ENCODE results near the gene MRPL37. TPM values are rescaled to one million over a fixed set of nuclear protein-coding genes. Genes with fewer than 3 reads are reported as not detected.

Gene MRPL37
- total RNA-seq, 1 experiment from 2014 or later = 180 TPM

GRCh38 chr1:54252371-54252936, 52.5 kb downstream of the MRPL37 start:
- no peak overlapping the region for H3K4me3 ChIP-seq
- no peaks in the 10 kb centered on the region for H3K79me2 ChIP-seq (ENCODE audit: low read depth)
- no peak overlapping the region for H3K4me2 ChIP-seq
- CTCF ChIA-PET = no interaction called here
- H3K27me3 ChIP-seq (ENCODE audit: insufficient read depth, low read depth) = no peaks in the 10 kb centered on the region
- no peaks in the 10 kb centered on the region for H4K20me1 ChIP-seq (ENCODE audit: insufficient read depth)
- no peak overlapping the region for H2AFZ ChIP-seq
- POLR2A ChIA-PET (ENCODE audit: unreplicated experiment) = interaction anchor here (0.6 to 0.7 kb wide), 3 partner anchors 71 to 207 kb away, joined by 5 to 8 read pairs (median 5); partner anchors contain the start of gene SSBP3
- TF ChIP-seq EZH2 (IDR thresholded peaks at IDR 0.05; ENCODE audit: low read depth) = no peak
- no peak overlapping the region for H3K27ac ChIP-seq
- H3K9me3 ChIP-seq (ENCODE audit: insufficient read depth, low read depth) = no peaks in the 10 kb centered on the region
- H3K36me3 ChIP-seq (ENCODE audit: low read depth) = no peaks in the 10 kb centered on the region
- peaks cover 8% of the 10 kb centered on the region; the same call in 1 of the 2 replicates for H3F3A ChIP-seq (ENCODE audit: insufficient read depth, low read depth)
- BruUV-seq (replicated peaks) = no TSS peak
- H3K9me2 ChIP-seq (ENCODE audit: insufficient read depth) = no peaks in the 10 kb centered on the region
- no peak for DNase-seq
- peaks cover 31% of the 10 kb centered on the region for H3K4me1 ChIP-seq (replicated peaks; ENCODE audit: insufficient read depth)
- intact Hi-C loops (cut with micrococcal nuclease; ENCODE audit: unreplicated experiment) = no loop called here

- Histone ChIP-seq H2AFZ (no peak overlapping the region), H3K79me2 (ENCODE audit: low read depth) (no peaks in the 10 kb centered on the region), H3K27me3 (ENCODE audit: insufficient read depth, low read depth) (no peaks in the 10 kb centered on the region), H3K27ac (no peak overlapping the region), H3F3A (ENCODE audit: insufficient read depth, low read depth) (peaks cover 8% of the 10 kb centered on the region; the same call in 1 of the 2 replicates), H3K4me2 (peak overlapping the region; percentile 27), H3K4me1 (replicated peaks; ENCODE audit: insufficient read depth) (peaks cover 31% of the 10 kb centered on the region), H3K9me3 (ENCODE audit: insufficient read depth, low read depth) (no peaks in the 10 kb centered on the region), H4K20me1 (ENCODE audit: insufficient read depth) (no peaks in the 10 kb centered on the region), H3K9me2 (ENCODE audit: insufficient read depth) (no peaks in the 10 kb centered on the region), H3K4me3 (no peak overlapping the region), H3K36me3 (ENCODE audit: low read depth) (no peaks in the 10 kb centered on the region)
- TF ChIP-seq CTCF (conservative IDR thresholded peaks at IDR 0.05) (no peak), EZH2 (IDR thresholded peaks at IDR 0.05; ENCODE audit: low read depth) (no peak)
- CTCF ChIA-PET = interaction anchor here (0.8 kb wide), 1 partner anchor 547 kb away, joined by 3 read pairs; the partner anchor contains the start of gene TTC22
- peak; percentile 74 to 77 for DNase-seq
- no TSS peak for BruUV-seq (replicated peaks)
- POLR2A ChIA-PET (ENCODE audit: unreplicated experiment) = interaction anchor here (0.6 to 0.7 kb wide), 6 partner anchors 24 to 308 kb away, joined by 3 to 5 read pairs (median 5); partner anchors contain the start of genes IFT25 and LDLRAD1
- intact Hi-C loops (cut with micrococcal nuclease; ENCODE audit: unreplicated experiment) = loop anchor here (1.0 kb wide), 1 partner anchor 154 kb away; no protein-coding TSS in a partner anchor
Observed at GRCh38 chr1:54253480-54253879, 53.5 kb downstream of the MRPL37 start.

- CTCF ChIA-PET = interaction anchor here (0.6 kb wide), 1 partner anchor 59 kb away, joined by 5 read pairs; no protein-coding TSS in a partner anchor
- no TSS peak for BruUV-seq (replicated peaks)
- intact Hi-C loops (cut with micrococcal nuclease; ENCODE audit: unreplicated experiment) = no loop called here
Observed at GRCh38 chr1:54254055-54254454, 54.1 kb downstream of the MRPL37 start.

More at GRCh38 chr1:54254055-54254454, 54.1 kb downstream of the MRPL37 start:
- Histone ChIP-seq H3K4me3 (no peak overlapping the region), H3K9me3 (ENCODE audit: insufficient read depth, low read depth) (no peaks in the 10 kb centered on the region), H3K79me2 (ENCODE audit: low read depth) (no peaks in the 10 kb centered on the region), H3K4me1 (replicated peaks; ENCODE audit: insufficient read depth) (peaks cover 31% of the 10 kb centered on the region), H3K9me2 (ENCODE audit: insufficient read depth) (no peaks in the 10 kb centered on the region), H3K36me3 (ENCODE audit: low read depth) (no peaks in the 10 kb centered on the region), H3K4me2 (peak overlapping the region; percentile 27; the same call in 1 of the 2 replicates), H4K20me1 (ENCODE audit: insufficient read depth) (no peaks in the 10 kb centered on the region), H3K27ac (no peak overlapping the region), H3K27me3 (ENCODE audit: insufficient read depth, low read depth) (no peaks in the 10 kb centered on the region), H3F3A (ENCODE audit: insufficient read depth, low read depth) (peaks cover 8% of the 10 kb centered on the region; the same call in 1 of the 2 replicates), H2AFZ (no peak overlapping the region)
- DNase-seq = peak in 1 of 2 experiments; percentile 57
- POLR2A ChIA-PET (ENCODE audit: unreplicated experiment) = interaction anchor here (0.6 to 0.7 kb wide), 3 partner anchors 59 to 236 kb away, joined by 3 to 5 read pairs (median 5); partner anchors contain the start of gene LDLRAD1
- TF ChIP-seq EZH2 (IDR thresholded peaks at IDR 0.05; ENCODE audit: low read depth) = no peak
- no peak for TF ChIP-seq CTCF (conservative IDR thresholded peaks at IDR 0.05)
